HL-60 (cell line): Measurements from ENCODE around the gene CABCOCO1.

Source experiments
- DNase-seq, 2 experiments: peaks; one replicate each; pipeline ENCODE4 v3.0.0-alpha.2; 2010 to 2020; ENCODE audit warnings: low read depth in 1 of 2, low spot score in 1 of 2
- H3K27ac ChIP-seq: fragments of 250-450 bp; sonication (Bioruptor Pico); replicated peaks from 2 replicates; pipeline ENCODE4 v1.5.1; 2020; ENCODE audit warnings: mild to moderate bottlenecking, moderate library complexity
- H3K27me3 ChIP-seq: fragments of 250-450 bp; sonication (Bioruptor Pico); 2 replicates; pipeline ENCODE4 v1.5.1; 2021; ENCODE audit warnings: mild to moderate bottlenecking, moderate library complexity; ENCODE audit not compliant: insufficient read depth, poor library complexity, severe bottlenecking
- H3K4me3 ChIP-seq: replicated peaks from 2 replicates; pipeline ENCODE4 v1.5.1; 2011; ENCODE audit warnings: mild to moderate bottlenecking, control low read depth, low read length; ENCODE audit not compliant: insufficient read depth
- CTCF ChIP-seq: IDR thresholded peaks from one replicate; pipeline ENCODE4 v1.5.1; 2011; ENCODE audit warnings: low read length, control low read depth, inconsistent platforms; ENCODE audit not compliant: insufficient read depth
- GABPA ChIP-seq: IDR thresholded peaks from 2 replicates; pipeline ENCODE4 v1.6.1; 2012; ENCODE audit warnings: low read depth
- POLR2AphosphoS5 ChIP-seq: IDR thresholded peaks from 2 replicates; pipeline ENCODE4 v1.6.1; 2012; ENCODE audit warnings: low read depth
- SPI1 ChIP-seq: IDR thresholded peaks from 2 replicates; pipeline ENCODE4 v1.6.1; 2012; ENCODE audit warnings: low read depth, mild to moderate bottlenecking, borderline replicate concordance
- TF ChIP-seq, protein P1 (sequence below): IDR thresholded peaks from 2 replicates; pipeline ENCODE4 v1.6.1; 2012; ENCODE audit warnings: low read depth; ENCODE audit not compliant: insufficient replicate concordance

The CABCOCO1 gene

GRCh38 chr10:61627266-61627665, 35.5 kb upstream of the CABCOCO1 start:
- TF ChIP-seq GABPA = no peak
- TF ChIP-seq SPI1 = no peak
- no peak for TF ChIP-seq CTCF
- no peak for TF ChIP-seq POLR2AphosphoS5
- TF ChIP-seq, protein P1, sequence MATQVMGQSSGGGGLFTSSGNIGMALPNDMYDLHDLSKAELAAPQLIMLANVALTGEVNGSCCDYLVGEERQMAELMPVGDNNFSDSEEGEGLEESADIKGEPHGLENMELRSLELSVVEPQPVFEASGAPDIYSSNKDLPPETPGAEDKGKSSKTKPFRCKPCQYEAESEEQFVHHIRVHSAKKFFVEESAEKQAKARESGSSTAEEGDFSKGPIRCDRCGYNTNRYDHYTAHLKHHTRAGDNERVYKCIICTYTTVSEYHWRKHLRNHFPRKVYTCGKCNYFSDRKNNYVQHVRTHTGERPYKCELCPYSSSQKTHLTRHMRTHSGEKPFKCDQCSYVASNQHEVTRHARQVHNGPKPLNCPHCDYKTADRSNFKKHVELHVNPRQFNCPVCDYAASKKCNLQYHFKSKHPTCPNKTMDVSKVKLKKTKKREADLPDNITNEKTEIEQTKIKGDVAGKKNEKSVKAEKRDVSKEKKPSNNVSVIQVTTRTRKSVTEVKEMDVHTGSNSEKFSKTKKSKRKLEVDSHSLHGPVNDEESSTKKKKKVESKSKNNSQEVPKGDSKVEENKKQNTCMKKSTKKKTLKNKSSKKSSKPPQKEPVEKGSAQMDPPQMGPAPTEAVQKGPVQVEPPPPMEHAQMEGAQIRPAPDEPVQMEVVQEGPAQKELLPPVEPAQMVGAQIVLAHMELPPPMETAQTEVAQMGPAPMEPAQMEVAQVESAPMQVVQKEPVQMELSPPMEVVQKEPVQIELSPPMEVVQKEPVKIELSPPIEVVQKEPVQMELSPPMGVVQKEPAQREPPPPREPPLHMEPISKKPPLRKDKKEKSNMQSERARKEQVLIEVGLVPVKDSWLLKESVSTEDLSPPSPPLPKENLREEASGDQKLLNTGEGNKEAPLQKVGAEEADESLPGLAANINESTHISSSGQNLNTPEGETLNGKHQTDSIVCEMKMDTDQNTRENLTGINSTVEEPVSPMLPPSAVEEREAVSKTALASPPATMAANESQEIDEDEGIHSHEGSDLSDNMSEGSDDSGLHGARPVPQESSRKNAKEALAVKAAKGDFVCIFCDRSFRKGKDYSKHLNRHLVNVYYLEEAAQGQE = no peak

DNA sequence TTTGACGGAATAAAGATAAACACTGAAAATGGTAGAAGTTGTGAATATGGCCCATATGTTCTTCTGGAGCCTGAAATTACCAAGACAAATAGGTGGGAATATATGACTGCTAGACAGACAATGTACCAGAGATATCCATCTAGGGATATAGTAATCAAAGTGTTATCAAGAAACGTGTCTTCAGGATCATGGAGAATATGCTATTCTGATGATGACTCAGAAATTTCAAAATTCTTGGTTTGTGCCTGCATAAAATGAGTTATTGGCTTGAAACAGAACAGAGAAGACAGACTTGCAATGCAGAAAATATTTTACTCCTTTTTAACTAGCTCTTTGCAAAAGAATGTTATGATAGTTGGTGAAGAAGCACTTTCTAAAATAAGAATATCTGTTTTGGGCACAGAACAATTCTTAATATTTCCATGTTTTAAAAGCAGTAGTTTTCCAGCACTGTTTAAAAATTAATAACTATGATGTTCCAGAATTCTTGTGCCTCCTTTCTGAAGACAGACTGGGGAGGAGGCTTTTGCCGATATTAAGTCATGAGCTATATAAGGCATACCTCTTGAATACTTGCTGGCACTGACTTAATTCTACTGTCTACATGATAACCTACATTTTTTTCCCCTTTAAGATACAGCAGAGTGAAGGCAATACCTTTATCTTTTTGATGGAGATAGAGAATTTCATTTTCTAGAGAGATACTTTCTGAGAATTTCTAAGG, 34.4 kb upstream of the CABCOCO1 start:
- no peak for DNase-seq
- Histone ChIP-seq H3K27ac (no peak overlapping the region), H3K4me3 (no peak overlapping the region), H3K27me3 (no peaks in the 10 kb centered on the region)
- no peak for TF ChIP-seq CTCF

More at GRCh38 chr10:61627266-61627665, 35.5 kb upstream of the CABCOCO1 start:
- no peak overlapping the region for H3K4me3 ChIP-seq
- H3K27me3 ChIP-seq = no peaks in the 10 kb centered on the region
- DNase-seq = no peak
- H3K27ac ChIP-seq = no peak overlapping the region

DNA sequence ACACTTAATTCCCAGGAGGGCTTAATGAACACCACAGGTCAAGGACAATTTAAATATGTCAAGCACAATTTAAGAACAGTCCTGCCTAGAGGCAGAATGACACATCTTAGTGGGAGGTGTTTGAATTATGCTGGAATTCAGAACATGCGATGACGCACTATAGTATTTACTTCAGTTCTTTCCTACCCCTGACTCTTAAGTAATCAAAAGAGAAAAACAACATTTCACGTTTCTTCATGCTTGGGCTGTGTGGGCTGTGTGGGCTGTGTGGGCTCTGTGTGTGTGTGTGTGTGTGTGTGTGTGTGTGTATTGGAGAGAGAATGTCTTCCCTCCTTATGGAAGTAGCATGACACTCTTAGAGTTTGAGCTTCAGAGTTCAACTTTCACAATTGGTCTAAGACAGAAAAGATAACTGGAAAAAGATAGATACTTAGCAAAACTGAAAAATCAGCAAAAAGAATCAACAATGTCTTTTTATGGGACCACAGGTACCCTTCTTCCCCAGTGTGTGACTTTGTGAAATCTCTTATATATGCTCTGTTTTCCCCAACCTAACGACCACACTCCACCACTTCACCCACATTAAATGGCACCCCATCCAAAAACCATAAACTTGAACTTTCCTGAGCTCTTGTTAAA, 33.7 kb upstream of the CABCOCO1 start:
- H3K27me3 ChIP-seq = no peaks in the 10 kb centered on the region
- no peak overlapping the region for H3K27ac ChIP-seq
- no peak for DNase-seq
- no peak overlapping the region for H3K4me3 ChIP-seq
- TF ChIP-seq, protein P1 = no peak
- TF ChIP-seq GABPA (no peak), SPI1 (no peak), POLR2AphosphoS5 (no peak), CTCF (no peak)

- TF ChIP-seq CTCF (no peak), POLR2AphosphoS5 (no peak), SPI1 (no peak), GABPA (no peak)
- TF ChIP-seq, protein P1 = no peak
- Histone ChIP-seq H3K4me3 (no peak overlapping the region), H3K27me3 (no peaks in the 10 kb centered on the region), H3K27ac (no peak overlapping the region)
- DNase-seq = no peak
These were observed 33.2 kb upstream of the CABCOCO1 start for GRCh38 chr10:61629576-61629975.
